ENCODE results near the gene GLT6D1. TPM values are rescaled to one million over a fixed set of nuclear protein-coding genes. Genes with fewer than 3 reads are reported as not detected.

Gene GLT6D1
- total RNA-seq, 1 donor from 2014 or later = not detected

- Histone ChIP-seq H3K4me1 (no peaks in the 10 kb centered on the region), H3K9me3 (no peaks in the 10 kb centered on the region), H3K4me3 (no peak overlapping the region), H3K27me3 (no peaks in the 10 kb centered on the region), H3K27ac (no peak overlapping the region), H3K36me3 (no peaks in the 10 kb centered on the region)
- no peak for DNase-seq (ENCODE audit: low spot score in 2 of 2)
- TF ChIP-seq CTCF (IDR thresholded peaks at IDR 0.05) = no peak
- intact Hi-C loops (cut with DNase I) = no loop called here
Observed at GRCh38 chr9:135574331-135574730, 65.0 kb downstream of the GLT6D1 start.

Other genes with a start within 250 kb of the GLT6D1 start
- gene PPP1R26, start 159.8 kb downstream of the GLT6D1 start, total RNA-seq = 25.5 TPM
- gene MRPS2, start 138.9 kb downstream of the GLT6D1 start, total RNA-seq = 57.3 TPM
- gene LCN1, start 118.1 kb downstream of the GLT6D1 start, total RNA-seq = not detected
- gene OBP2A, start 93.4 kb downstream of the GLT6D1 start, total RNA-seq = not detected
- not detected for gene PAEP, start 77.8 kb downstream of the GLT6D1 start, total RNA-seq
- not detected for gene LCN9, start 23.8 kb upstream of the GLT6D1 start, total RNA-seq
- not detected for gene SOHLH1, start 59.9 kb upstream of the GLT6D1 start, total RNA-seq
- gene KCNT1, start 62.6 kb upstream of the GLT6D1 start, total RNA-seq = not detected